PC-9 (cell line): Measurements from ENCODE around the gene MDFIC2. TPM values are rescaled to one million over a fixed set of nuclear protein-coding genes. Genes with fewer than 3 reads are reported as not detected.

ENCODE experiments used
- BruUV-seq: library from RNA; stranded (reverse); fragments of 400-500 nt; replicated peaks from 2 replicates; lab custom pipeline; 2021; lab: Mats Ljungman, UMichigan
- CTCF ChIA-PET: fragments of 300-600 bp; sonication (Branson Sonifier 250); formaldehyde crosslinking; loops from one replicate; lab custom pipeline; 2022; ENCODE audit warnings: antibody characterized with exemption; lab: Charles Lee
- POLR2A ChIA-PET: fragments of 300-600 bp; sonication (Branson Sonifier 250); formaldehyde crosslinking; loops from one replicate; lab custom pipeline; 2022; ENCODE audit warnings: antibody characterized with exemption; ENCODE audit not compliant: unreplicated experiment; lab: Charles Lee
- DNase-seq, 2 experiments: peaks; one replicate each; pipeline versions ENCODE4 v3.0.0 to v3.0.0-alpha.2; 2015 to 2022; ENCODE audit warnings: mixed read lengths in 1 of 2
- H2AFZ ChIP-seq: fragments of 200-600 bp; sonication (generic); 2 replicates; pipeline ENCODE4 v1.8.1; 2017; ENCODE audit warnings: antibody characterized with exemption
- H3F3A ChIP-seq: fragments of 200-600 bp; sonication (generic); 2 replicates; pipeline ENCODE4 v1.8.1; 2017; ENCODE audit warnings: antibody characterized with exemption, mild to moderate bottlenecking, low read depth; ENCODE audit not compliant: insufficient read depth
- H3K27ac ChIP-seq: fragments of 200-600 bp; sonication (generic); 2 replicates; pipeline ENCODE4 v1.6.1; 2016; ENCODE audit warnings: mixed run types
- H3K27me3 ChIP-seq: fragments of 200-600 bp; sonication (generic); 2 replicates; pipeline ENCODE4 v1.6.1; 2016; ENCODE audit warnings: low read depth, mixed run types; ENCODE audit not compliant: insufficient read depth
- H3K36me3 ChIP-seq: fragments of 200-600 bp; sonication (generic); 2 replicates; pipeline ENCODE4 v1.6.1; 2016; ENCODE audit warnings: low read depth, mixed run types
- H3K4me1 ChIP-seq: fragments of 200-600 bp; sonication (generic); replicated peaks from 2 replicates; pipeline ENCODE4 v1.6.1; 2016; ENCODE audit warnings: mixed run types; ENCODE audit not compliant: insufficient read depth
- H3K4me2 ChIP-seq: fragments of 200-600 bp; sonication (generic); 2 replicates; pipeline ENCODE4 v1.6.1; 2017; ENCODE audit warnings: mixed run types
- H3K4me3 ChIP-seq: fragments of 200-600 bp; sonication (generic); 2 replicates; pipeline ENCODE4 v1.6.1; 2016; ENCODE audit warnings: mixed run types
- H3K79me2 ChIP-seq: fragments of 200-600 bp; sonication (generic); 2 replicates; pipeline ENCODE4 v1.6.1; 2017; ENCODE audit warnings: low read depth, mixed run types
- H3K9me2 ChIP-seq: fragments of 200-600 bp; sonication (generic); 2 replicates; pipeline ENCODE4 v1.8.1; 2017; ENCODE audit warnings: mild to moderate bottlenecking; ENCODE audit not compliant: insufficient read depth
- H3K9me3 ChIP-seq: fragments of 200-600 bp; sonication (generic); 2 replicates; pipeline ENCODE4 v1.8.1; 2016; ENCODE audit warnings: low read depth; ENCODE audit not compliant: insufficient read depth
- H4K20me1 ChIP-seq: fragments of 200-600 bp; sonication (generic); 2 replicates; pipeline ENCODE4 v1.8.1; 2017; ENCODE audit not compliant: insufficient read depth
- EZH2 ChIP-seq: fragments of 200-600 bp; sonication (generic); IDR thresholded peaks from 2 replicates; pipeline ENCODE4 v1.8.0; 2017; ENCODE audit warnings: antibody characterized with exemption, low read depth
- intact Hi-C: fragments of 100-400 bp; cut with micrococcal nuclease; formaldehyde crosslinking; loops from one replicate; pipeline ENCODE4 v1.10.0; 2022; ENCODE audit not compliant: unreplicated experiment
- total RNA-seq: library from RNA; stranded (reverse); gene quantifications from 2 replicates; pipeline ENCODE4 v1.2.3, GENCODE V29; 2021
- TF ChIP-seq, protein P1 (sequence below): fragments of 200-600 bp; sonication (generic); conservative IDR thresholded peaks from 2 replicates; pipeline ENCODE4 v1.6.1; 2017; ENCODE audit warnings: mixed run types, antibody characterized with exemption, mild to moderate bottlenecking, moderate library complexity

MDFIC2 gene
- total RNA-seq, 1 experiment from 2014 or later = not detected

GRCh38 chr3:70309591-70309990 is 2.8 kb downstream of the MDFIC2 start:
- Histone ChIP-seq H3K4me3 (no peak overlapping the region), H3K27ac (no peak overlapping the region), H4K20me1 (no peaks in the 10 kb centered on the region), H3F3A (no peaks in the 10 kb centered on the region), H3K9me2 (no peaks in the 10 kb centered on the region), H3K9me3 (no peaks in the 10 kb centered on the region), H3K4me2 (no peak overlapping the region), H2AFZ (no peak overlapping the region), H3K27me3 (no peaks in the 10 kb centered on the region), H3K4me1 (no peaks in the 10 kb centered on the region), H3K36me3 (no peaks in the 10 kb centered on the region), H3K79me2 (no peaks in the 10 kb centered on the region)
- BruUV-seq = no TSS peak
- TF ChIP-seq EZH2 = no peak
- TF ChIP-seq, protein P1, sequence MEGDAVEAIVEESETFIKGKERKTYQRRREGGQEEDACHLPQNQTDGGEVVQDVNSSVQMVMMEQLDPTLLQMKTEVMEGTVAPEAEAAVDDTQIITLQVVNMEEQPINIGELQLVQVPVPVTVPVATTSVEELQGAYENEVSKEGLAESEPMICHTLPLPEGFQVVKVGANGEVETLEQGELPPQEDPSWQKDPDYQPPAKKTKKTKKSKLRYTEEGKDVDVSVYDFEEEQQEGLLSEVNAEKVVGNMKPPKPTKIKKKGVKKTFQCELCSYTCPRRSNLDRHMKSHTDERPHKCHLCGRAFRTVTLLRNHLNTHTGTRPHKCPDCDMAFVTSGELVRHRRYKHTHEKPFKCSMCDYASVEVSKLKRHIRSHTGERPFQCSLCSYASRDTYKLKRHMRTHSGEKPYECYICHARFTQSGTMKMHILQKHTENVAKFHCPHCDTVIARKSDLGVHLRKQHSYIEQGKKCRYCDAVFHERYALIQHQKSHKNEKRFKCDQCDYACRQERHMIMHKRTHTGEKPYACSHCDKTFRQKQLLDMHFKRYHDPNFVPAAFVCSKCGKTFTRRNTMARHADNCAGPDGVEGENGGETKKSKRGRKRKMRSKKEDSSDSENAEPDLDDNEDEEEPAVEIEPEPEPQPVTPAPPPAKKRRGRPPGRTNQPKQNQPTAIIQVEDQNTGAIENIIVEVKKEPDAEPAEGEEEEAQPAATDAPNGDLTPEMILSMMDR = no peak
- POLR2A ChIA-PET = no interaction called here
- intact Hi-C loops = no loop called here
- DNase-seq = no peak
- CTCF ChIA-PET = no interaction called here

- Histone ChIP-seq H3F3A (no peaks in the 10 kb centered on the region), H3K27me3 (no peaks in the 10 kb centered on the region), H3K4me3 (no peak overlapping the region), H4K20me1 (no peaks in the 10 kb centered on the region), H3K27ac (no peak overlapping the region), H3K9me3 (no peaks in the 10 kb centered on the region), H3K79me2 (no peaks in the 10 kb centered on the region), H2AFZ (no peak overlapping the region), H3K9me2 (no peaks in the 10 kb centered on the region), H3K36me3 (no peaks in the 10 kb centered on the region), H3K4me2 (no peak overlapping the region), H3K4me1 (no peaks in the 10 kb centered on the region)
- TF ChIP-seq, protein P1 = no peak
- no peak for TF ChIP-seq EZH2
- ChIA-PET CTCF (no interaction called here), POLR2A (no interaction called here)
- no TSS peak for BruUV-seq
- intact Hi-C loops = no loop called here
- DNase-seq = no peak
Observed at GRCh38 chr3:70308760-70309159, 3.7 kb downstream of the MDFIC2 start.

- Histone ChIP-seq H3K4me1 (no peaks in the 10 kb centered on the region), H3K36me3 (no peaks in the 10 kb centered on the region), H3K27ac (no peak overlapping the region), H3K79me2 (no peaks in the 10 kb centered on the region), H3K4me2 (no peak overlapping the region), H3K27me3 (no peaks in the 10 kb centered on the region), H3K4me3 (no peak overlapping the region), H4K20me1 (no peaks in the 10 kb centered on the region), H3F3A (no peaks in the 10 kb centered on the region), H3K9me3 (no peaks in the 10 kb centered on the region), H3K9me2 (no peaks in the 10 kb centered on the region), H2AFZ (no peak overlapping the region)
- ChIA-PET POLR2A (no interaction called here), CTCF (no interaction called here)
- no TSS peak for BruUV-seq
- intact Hi-C loops = no loop called here
- TF ChIP-seq, protein P1 = no peak
- TF ChIP-seq EZH2 = no peak
- no peak for DNase-seq
Observed at GRCh38 chr3:70306736-70307135, 5.7 kb downstream of the MDFIC2 start.
